Breast epithelium (tissue), 4 donors: Measurements from ENCODE around the gene NCOR1. TPM values are rescaled to one million over a fixed set of nuclear protein-coding genes. Genes with fewer than 3 reads are reported as not detected.
"Not testable (repeated sequence)": the region's sequence is repeated elsewhere in the genome, so short reads cannot be mapped to it uniquely, and the experiment has no call there.

ENCODE experiments used
- DNase-seq, 2 donors: peaks; one replicate each; pipeline ENCODE4 v3.0.0-alpha.2; 2019; ENCODE audit warnings: low spot score in 2 of 2
- H3K27ac ChIP-seq, 2 donors: fragments of 200-600 bp; sonication (generic) in 1 of 2; one replicate each; pipeline ENCODE4 v1.5.1; 2016 to 2019; ENCODE audit warnings: mild to moderate bottlenecking in 1 of 2
- H3K27me3 ChIP-seq, 2 donors: fragments of 200-600 bp; sonication (generic) in 1 of 2; one replicate each; pipeline versions ENCODE4 v1.5.1 to v1.6.0; 2017 to 2019; ENCODE audit warnings: control low read depth in 1 of 2, mild to moderate bottlenecking in 1 of 2
- H3K36me3 ChIP-seq: fragments of 200-600 bp; one replicate; pipeline ENCODE4 v1.5.1; 2019
- H3K4me1 ChIP-seq, 2 donors: fragments of 200-600 bp; sonication (generic); one replicate each; pipeline ENCODE4 v1.5.1; 2016 to 2019; ENCODE audit warnings: control low read depth in 1 of 2
- H3K4me3 ChIP-seq, 3 donors: fragments of 200-600 bp; sonication (generic); 1 replicate in 2 of 3; 2 replicates in 1 of 3; pipeline ENCODE4 v1.5.1; 2016 to 2019; ENCODE audit warnings: mild to moderate bottlenecking in 3 of 3, moderate library complexity in 2 of 3
- H3K9me3 ChIP-seq, 2 donors: fragments of 200-600 bp; sonication (generic) in 1 of 2; one replicate each; pipeline ENCODE4 v1.5.1; 2016 to 2019; ENCODE audit warnings: control low read depth in 1 of 2
- CTCF ChIP-seq, 3 donors: fragments of 450-650 bp; IDR thresholded peaks; one replicate each; pipeline ENCODE4 v1.5.1; 2016 to 2017; ENCODE audit warnings: antibody characterized with exemption in 3 of 3, mild to moderate bottlenecking in 3 of 3, moderate library complexity in 3 of 3
- POLR2A ChIP-seq: fragments of 450-650 bp; IDR thresholded peaks from one replicate; pipeline ENCODE4 v1.6.1; 2016; ENCODE audit warnings: antibody characterized with exemption, mild to moderate bottlenecking, moderate library complexity
- POLR2AphosphoS5 ChIP-seq, 3 donors: sonication (generic); formaldehyde crosslinking; IDR thresholded peaks; one replicate each; pipeline ENCODE4 v1.6.1; 2017; ENCODE audit warnings: antibody characterized with exemption in 3 of 3
- intact Hi-C: fragments of 100-400 bp; cut with DNase I; formaldehyde crosslinking; loops from one replicate; pipeline ENCODE4 v1.15.1; 2023; ENCODE audit warnings: low total_unique reads
- total RNA-seq, 3 donors: library from RNA; depleted of rRNA; stranded (reverse); fragments of >200 nt; gene quantifications; one replicate each; pipeline ENCODE4 v1.1.0, GENCODE V29; 2016

NCOR1 gene
- total RNA-seq, 3 donors from 2014 or later: 118 to 229 (median 174) TPM

- H3K36me3 ChIP-seq: peaks cover 4% of the 10 kb centered on the region
These were observed 141.5 kb downstream of the NCOR1 start for GRCh38 chr17:16073845-16074244.

GRCh38 chr17:16072031-16072430, 143.3 kb downstream of the NCOR1 start:
- TF ChIP-seq POLR2AphosphoS5 (IDR thresholded peaks at IDR 0.05) (no peak), CTCF (IDR thresholded peaks at IDR 0.05) (no peak), POLR2A (no peak)
- H3K4me1 ChIP-seq: no peaks in the 10 kb centered on the region
- no peak overlapping the region for H3K27ac ChIP-seq
- intact Hi-C loops: no loop called here
- H3K27me3 ChIP-seq: no peaks in the 10 kb centered on the region
- no peak overlapping the region for H3K4me3 ChIP-seq
- DNase-seq: no peak
- H3K9me3 ChIP-seq: no peaks in the 10 kb centered on the region
- H3K36me3 ChIP-seq: peaks cover 5% of the 10 kb centered on the region

More at GRCh38 chr17:16073845-16074244, 141.5 kb downstream of the NCOR1 start:
- intact Hi-C loops: no loop called here
- DNase-seq: no peak
- H3K4me3 ChIP-seq: no peak overlapping the region
- TF ChIP-seq POLR2A (no peak), CTCF (IDR thresholded peaks at IDR 0.05) (no peak), POLR2AphosphoS5 (IDR thresholded peaks at IDR 0.05) (no peak)
- H3K27me3 ChIP-seq: no peaks in the 10 kb centered on the region
- no peaks in the 10 kb centered on the region for H3K4me1 ChIP-seq
- no peaks in the 10 kb centered on the region for H3K9me3 ChIP-seq
- no peak overlapping the region for H3K27ac ChIP-seq

DNA sequence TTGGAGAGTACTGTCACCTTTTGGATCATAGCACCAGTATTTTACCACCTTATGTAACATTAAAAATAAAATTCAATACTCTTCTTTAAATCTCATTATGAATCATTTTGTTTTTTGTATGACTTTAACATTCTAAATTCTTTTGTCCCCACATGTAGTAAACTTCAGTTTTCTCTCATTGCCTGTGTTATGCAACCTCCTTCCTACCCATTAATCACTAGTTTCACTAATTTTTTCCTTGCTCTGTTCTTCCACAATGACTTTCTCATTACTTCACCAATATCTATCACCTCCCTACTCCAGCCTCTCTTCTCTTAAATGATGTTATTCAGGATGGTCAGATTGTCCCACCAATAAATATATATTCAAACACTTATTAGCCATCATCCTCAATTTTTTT, 147.0 kb downstream of the NCOR1 start:
- intact Hi-C loops: no loop called here
- Histone ChIP-seq H3K27ac (no peak overlapping the region), H3K4me3 (no peak overlapping the region), H3K36me3 (peaks cover 8% of the 10 kb centered on the region), H3K9me3 (no peaks in the 10 kb centered on the region), H3K27me3 (no peaks in the 10 kb centered on the region), H3K4me1 (no peaks in the 10 kb centered on the region)
- TF ChIP-seq POLR2A (no peak), CTCF (IDR thresholded peaks at IDR 0.05) (no peak), POLR2AphosphoS5 (IDR thresholded peaks at IDR 0.05) (no peak)
- DNase-seq: no peak

DNA sequence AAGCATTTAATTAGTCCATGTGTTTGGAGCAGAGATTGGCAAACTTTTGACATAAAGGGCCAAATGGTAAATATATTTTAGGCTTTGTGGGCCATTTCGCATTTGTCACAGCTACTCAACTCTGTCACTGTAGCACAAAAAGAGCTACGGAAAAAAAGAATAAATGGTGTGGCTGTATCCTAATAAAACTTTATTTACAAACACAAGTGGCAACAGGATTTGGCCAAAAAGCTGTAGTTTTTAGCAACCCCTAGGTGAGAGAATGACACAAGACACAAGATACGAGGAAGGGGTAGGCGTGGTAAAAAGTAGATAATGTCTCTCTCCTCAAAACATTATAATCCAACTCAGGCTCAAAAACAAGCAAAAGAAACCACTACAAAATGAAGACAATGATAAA, 149.2 kb downstream of the NCOR1 start:
- Histone ChIP-seq H3K27ac (no peak overlapping the region), H3K27me3 (no peaks in the 10 kb centered on the region), H3K4me1 (no peaks in the 10 kb centered on the region), H3K4me3 (no peak overlapping the region), H3K9me3 (no peaks in the 10 kb centered on the region), H3K36me3 (peaks cover 15% of the 10 kb centered on the region)
- intact Hi-C loops: no loop called here
- no peak for DNase-seq
- TF ChIP-seq CTCF (IDR thresholded peaks at IDR 0.05): no peak
- no peak for TF ChIP-seq POLR2A
- no peak for TF ChIP-seq POLR2AphosphoS5 (IDR thresholded peaks at IDR 0.05)

DNA sequence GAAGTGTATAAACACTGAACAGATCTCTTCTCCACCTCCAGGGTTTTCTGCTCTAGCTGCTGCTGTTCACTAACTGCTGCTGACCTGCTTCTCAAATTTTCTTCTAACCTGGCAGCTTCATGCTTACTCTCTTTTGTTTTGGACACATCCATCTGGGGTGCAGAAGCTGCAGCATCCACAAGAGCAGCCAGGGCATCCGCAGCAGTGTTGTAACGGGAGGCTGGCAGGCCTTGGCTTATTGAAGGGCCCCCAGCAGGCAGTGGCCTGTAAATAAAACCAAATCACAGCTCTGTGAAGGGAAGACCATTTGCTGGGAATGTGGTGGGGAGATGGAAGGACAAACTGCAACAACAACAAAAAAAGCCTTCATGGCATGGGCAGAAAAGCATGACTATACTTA, 153.7 kb downstream of the NCOR1 start:
- no peaks in the 10 kb centered on the region for H3K9me3 ChIP-seq
- peaks cover 11% of the 10 kb centered on the region for H3K36me3 ChIP-seq
- H3K4me3 ChIP-seq: no peak overlapping the region
- no peaks in the 10 kb centered on the region for H3K27me3 ChIP-seq
- no peak for DNase-seq
- H3K27ac ChIP-seq: no peak overlapping the region
- intact Hi-C loops: no loop called here
- TF ChIP-seq CTCF (IDR thresholded peaks at IDR 0.05) (no peak), POLR2AphosphoS5 (IDR thresholded peaks at IDR 0.05) (no peak), POLR2A (no peak)
- no peaks in the 10 kb centered on the region for H3K4me1 ChIP-seq

DNA sequence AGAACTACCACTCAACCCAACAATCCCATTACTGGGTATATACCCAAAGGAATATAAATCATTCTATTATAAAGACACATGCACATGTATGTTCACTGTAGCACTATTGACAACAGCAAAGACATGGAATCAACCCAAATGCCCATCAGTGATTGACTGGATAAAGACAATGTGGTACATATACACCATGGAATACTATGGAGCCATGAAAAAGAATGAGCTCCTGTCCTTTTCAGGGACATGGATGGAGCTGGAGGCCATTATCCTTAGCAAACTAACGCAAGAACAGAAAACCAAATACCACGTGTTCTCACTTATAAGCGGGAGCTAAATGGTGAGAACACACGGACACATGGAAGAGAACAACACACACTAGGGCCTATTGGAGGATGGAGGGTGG, 160.2 kb downstream of the NCOR1 start:
- intact Hi-C loops, H3K27ac ChIP-seq, H3K27me3 ChIP-seq, DNase-seq, H3K4me1 ChIP-seq, H3K36me3 ChIP-seq, H3K4me3 ChIP-seq, H3K9me3 ChIP-seq: not testable (repeated sequence)
